Anterior cingulate cortex (tissue), 58 donors: ENCODE results near the gene LIF.

ENCODE experiments used
- DNase-seq, 58 donors: peaks; one replicate each; lab custom pipeline; 2025; lab: John Stamatoyannopoulos, UW

LIF gene

GRCh38 chr22:30245985-30246813 lies at the start of gene LIF:
LIF (minus strand) TSS chr22:30246759; CDS start chr22:30246695, 64 bp downstream.
- DNase-seq, result peak in 2 of 58 donors; percentile 23 to 24

GRCh38 chr22:30296324-30296723 lies 49.8 kb upstream of the LIF start:
- no peak for DNase-seq

GRCh38 chr22:30295576-30295975 lies 49.0 kb upstream of the LIF start:
- no peak for DNase-seq

GRCh38 chr22:30294830-30295229 lies 48.3 kb upstream of the LIF start:
- DNase-seq, result no peak

- no peak for DNase-seq
Observed at GRCh38 chr22:30294066-30294465, 47.5 kb upstream of the LIF start.

GRCh38 chr22:30293026-30293425 lies 46.5 kb upstream of the LIF start:
- DNase-seq, result no peak

DNA sequence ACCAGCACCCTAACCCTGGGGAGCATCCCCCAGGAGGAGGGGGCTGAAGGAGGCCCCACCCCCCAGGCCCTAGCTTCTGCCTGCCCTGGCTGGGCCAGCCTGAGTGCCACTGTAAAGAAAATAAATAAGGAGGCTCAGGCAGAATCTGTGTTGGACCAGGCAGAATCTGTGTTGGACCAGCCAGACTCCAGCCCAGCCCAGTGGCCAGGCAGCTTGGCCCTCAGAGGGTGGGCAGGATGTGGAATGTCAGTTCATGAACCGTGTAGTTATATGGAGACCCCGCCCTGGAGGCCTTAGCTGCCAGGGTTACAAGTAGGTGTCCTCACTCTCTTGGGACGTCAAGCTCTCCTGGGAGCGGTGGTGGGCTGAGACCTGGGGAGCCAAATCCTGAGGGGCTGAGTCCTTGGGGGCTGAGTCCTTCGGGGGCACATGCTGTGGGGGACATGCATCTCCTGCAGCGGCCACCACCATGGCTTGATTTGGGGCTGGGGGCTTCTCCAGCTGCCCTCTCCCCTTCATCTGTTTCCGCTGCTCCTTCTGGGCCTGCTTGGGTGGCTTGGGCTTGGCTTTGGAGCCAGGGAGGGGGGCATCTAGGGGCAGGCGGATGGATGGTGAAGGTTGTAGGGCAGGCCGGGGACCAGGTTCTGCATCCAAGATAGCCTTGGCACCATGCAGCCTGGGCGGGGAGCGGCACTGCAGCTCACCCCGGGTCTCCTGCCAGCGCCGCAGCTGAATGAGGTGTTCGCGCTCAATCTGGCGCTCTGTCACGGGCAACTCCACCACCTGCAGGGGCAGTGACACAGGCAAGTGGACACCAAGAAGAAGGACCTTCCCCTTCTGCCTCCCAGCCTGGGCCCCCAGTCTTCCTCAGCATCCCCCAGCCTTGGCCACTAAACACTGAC lies 45.8 kb upstream of the LIF start:
- DNase-seq, result peak in 3 of 58 donors; percentile 15 to 17 (median 17)

DNA sequence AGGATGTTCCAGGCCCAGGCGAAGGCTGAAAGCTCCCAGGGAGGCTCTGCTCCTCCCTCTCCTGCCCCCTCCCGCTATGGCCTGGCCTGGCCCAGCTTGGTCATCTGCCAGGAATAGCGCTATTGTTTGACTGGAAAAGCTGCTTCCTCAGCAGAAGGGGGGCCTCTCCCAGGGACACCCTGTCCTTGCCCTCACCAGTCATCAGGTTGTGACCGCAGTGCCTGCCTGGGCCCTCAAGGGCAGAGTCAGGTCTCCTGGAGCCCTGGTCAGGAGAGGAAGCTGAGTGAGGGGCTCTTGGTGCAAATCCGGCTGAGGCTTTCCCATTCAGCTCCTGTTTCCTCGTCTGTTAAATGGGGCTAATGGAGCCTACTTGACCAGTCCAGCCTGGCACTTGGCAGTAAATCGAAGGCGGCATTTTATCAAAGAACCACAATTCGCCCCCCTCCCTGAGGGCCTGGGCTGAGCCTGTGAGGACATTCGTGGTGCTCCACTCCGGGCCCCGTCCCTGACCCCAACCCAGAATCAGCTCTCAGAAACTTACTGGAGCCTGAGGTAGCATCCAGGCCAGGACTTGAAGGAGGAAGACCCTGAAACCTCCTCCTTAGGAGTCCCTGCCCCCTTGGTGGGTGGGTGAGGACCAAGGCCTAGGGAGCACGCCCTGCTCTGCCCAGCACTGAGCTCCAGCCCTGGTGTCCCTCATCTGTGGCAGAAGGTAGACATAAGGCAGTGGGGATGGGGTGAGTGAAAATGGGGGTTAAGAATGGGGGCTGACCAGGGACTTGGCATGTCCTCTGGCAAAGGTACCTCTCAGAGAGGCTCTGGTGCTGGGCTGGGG lies 44.7 kb upstream of the LIF start:
- DNase-seq, result peak in 55 of 58 donors; percentile 25 to 94 (median 70)

DNA sequence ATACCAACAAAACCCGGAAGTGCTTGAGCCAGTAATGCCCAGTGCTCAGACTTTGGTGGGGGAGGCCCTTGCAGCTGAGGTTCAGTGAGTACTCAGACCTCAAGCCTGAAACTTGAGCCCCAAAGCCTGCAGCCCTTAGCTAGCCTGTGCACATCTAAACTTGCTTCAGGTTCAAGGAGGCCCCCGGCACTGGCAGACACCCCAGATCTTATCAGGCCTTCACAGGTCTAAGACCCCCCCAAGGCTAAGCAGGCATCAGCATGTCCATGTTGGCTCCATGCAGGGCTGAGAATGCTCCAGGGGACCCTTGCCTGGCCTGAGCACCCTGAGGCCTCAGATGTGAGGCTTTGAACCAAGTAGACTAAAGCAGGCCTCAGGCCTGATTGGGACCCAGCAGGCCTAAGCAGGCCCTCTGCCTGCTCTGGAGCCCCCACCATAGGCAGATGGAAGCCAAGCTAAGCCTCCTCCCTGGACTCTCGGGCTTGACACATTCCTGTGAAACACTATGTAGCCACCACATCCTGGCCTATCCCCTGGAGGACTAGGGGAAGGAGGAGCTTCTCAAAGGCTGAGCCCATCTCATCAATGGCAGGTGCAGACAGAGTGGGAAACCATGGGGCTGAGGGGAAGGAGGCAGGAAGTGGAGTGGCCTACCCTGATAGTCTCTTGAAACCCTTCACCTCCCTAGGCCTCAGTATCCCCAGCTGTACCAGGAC lies 43.9 kb upstream of the LIF start:
- peak in 2 of 58 donors; percentile 37 to 63 for DNase-seq

- DNase-seq, result no peak
Observed at GRCh38 chr22:30289980-30290313, 43.4 kb upstream of the LIF start.

- DNase-seq, result peak; percentile 70 to 99 (median 96)
Observed at GRCh38 chr22:30289141-30289979, 42.8 kb upstream of the LIF start, which contains the start of gene CASTOR1. CASTOR1 (minus strand) TSS chr22:30289505; CDS start chr22:30289497, 8 bp downstream.

DNA sequence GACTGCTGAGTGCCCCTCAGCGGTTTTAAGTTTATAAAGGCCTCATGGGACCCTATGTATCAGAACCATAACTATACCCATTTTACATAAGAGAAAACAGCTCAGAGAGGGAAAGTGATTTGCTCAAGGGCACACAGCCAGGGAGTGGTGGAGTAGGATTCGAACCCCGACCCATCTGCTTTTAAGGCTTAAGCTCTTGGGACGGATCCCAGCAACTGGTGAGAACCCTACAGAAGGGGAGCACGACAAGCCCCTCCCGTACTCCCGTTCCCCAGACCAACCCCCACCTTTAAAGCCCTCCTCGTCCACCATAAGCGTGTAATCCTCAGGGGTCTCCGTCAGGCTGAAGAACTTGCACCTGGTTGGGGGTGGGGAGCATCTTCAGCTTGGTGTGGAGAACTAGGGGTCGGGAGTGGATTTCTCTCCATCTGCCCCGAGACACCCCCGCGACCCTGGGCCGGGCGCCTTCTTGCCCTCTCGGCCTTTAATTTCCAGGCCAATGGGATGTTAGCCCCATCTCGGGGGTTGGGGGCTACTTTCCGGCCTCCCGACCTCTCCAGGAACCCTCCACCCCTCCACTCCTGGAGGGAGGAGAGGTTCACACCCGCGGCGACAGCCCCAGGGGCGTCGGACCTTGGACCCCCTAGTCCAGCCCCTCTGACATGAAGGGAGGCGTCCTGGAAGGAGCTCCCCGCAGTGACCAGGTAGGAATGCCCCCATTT lies 42.0 kb upstream of the LIF start:
- peak in 1 of 58 donors; percentile 38 for DNase-seq

DNA sequence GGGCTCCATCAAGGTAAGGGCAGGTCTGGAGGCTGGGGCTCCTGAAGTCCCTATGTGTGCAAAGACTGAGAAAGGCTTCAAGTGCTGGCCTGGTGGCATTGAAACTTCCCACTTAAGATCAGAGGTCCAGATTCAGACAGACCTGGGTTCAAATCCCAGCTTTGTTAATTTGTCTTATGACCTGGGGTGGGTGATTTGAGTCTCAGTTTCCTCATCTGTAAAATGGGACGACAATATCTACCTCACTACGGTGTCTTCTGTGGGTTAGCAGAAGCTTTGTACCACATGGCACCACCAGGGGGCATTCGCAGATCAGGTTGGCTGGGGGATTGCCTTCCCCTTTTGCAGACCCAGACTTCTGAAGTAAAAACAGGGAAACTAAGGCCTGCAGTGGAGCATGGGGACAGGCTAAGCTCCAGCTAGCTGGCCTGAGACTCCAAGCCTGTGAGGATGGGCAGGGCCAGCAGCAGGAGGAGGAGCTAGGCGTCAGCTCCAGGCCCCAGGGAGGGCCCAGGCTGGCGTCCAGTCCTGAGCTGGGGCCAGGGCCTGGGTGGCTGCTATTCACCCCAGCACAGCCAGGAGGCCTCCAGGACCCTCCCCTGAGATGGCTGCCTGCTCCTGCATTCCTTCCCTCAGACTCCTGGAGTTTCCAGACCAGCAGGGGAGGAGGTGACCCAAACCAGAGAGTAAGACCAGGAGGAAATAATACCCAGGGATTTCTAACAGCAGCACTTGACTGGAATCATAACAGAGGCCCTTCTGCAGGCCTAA lies 41.3 kb upstream of the LIF start:
- DNase-seq, result peak in 56 of 58 donors; percentile 24 to 90 (median 72)

DNA sequence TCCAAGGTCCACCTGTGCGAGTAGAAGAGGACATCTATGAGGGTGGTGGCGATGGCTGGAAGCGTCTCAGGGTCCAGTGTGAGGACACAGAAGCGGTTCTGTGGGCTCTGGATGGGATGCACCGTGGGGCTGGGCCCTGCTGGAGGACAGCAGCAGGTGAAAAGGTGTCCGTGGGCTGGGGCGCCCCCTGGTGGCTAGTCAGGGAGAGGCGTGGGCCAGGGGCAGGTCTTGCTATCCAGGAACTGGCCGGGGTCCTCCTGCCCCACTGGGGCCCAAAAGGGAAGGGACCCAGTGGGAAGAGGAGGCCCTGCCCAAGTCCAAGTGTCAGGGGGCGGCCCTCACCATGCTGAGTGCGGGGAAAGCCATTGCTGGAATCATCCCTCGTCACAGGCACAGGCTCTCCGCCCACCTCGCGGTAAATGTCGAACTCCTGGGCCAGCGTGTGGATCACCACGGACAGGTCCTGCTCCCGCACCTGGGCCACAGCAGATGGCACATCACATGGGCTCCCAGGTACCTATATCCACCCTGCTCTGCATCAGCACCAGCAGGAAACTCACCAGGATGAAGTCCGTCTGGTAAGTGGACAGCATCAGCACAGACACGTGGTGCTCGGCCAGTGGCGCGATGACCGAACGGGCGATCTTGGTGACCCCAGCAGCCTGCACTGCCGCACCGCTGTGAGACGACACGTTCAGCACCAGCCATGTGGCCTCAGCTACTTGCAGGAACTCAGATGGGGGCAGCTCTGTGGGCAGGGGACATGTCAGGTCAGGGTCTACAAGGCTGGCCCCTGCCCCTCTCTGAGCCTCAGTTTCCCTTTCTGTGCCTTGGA lies 40.5 kb upstream of the LIF start:
- DNase-seq, result peak in 28 of 58 donors; percentile 6 to 67 (median 30)

GRCh38 chr22:30286331-30286730 lies 39.8 kb upstream of the LIF start:
- no peak for DNase-seq

GRCh38 chr22:30285846-30286200 lies 39.3 kb upstream of the LIF start:
- DNase-seq, result no peak
